ENCODE measurements around the gene PCLO.

Gene PCLO

DNA sequence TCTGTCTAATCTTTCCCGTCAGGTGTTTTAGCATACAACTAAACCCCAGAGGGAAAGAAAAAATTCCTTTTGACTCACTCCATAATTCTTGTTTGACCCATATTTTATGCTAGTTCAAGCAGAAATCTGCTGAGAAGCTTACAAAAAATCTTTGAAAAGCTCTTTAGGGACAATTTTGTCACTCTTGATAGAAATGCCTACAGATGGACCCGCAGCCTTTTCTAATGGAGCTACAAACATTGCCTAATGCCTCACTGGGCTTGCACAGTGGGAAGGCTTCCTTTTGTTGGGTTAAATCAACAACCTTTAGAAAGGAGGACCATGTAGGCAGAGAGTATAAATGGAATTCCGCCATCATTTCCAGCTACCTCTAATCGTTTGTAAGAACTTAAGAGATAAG, 344.5 kb downstream of the PCLO start:
- DNase-seq = no peak

DNA sequence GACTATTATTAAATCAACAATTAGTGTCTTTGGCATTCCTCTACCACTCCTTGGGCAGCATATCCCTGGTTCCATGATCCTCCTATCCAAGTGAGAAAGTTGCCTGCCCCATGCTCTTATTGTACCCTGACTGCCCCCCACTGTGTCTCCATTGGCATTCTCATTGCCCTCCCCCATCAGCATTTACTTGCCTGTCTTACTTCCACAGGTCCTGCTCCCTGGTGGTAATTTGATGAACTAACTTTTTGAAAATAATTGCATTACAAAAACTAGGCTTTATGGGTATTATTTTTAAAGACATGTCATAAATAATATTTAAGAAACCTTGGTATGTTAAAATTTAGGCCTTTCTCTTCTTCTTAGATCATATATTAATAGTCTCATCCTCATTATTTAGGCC, 346.4 kb downstream of the PCLO start:
- DNase-seq = no peak

GRCh38 chr7:82810558-82811259, 352.0 kb downstream of the PCLO start:
- no peak for DNase-seq

DNA sequence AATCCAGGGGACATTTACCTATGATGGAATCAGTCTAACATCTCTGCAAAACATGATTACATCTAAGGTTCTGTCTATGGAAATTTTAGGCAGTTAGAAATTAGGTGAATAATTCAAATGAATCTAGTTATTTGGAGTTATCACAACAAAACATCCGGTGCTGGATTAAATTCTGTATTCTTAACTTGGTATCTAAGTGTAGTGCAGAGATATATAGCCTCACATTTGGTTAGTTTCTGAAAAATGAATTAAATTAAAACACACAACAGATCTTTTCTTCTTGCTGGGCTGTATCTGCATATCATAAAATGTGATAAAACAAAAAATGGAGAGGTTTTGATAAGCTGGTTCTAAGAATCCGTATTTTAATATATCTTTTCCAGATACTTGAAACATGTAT, 354.1 kb downstream of the PCLO start:
- no peak for DNase-seq

- DNase-seq = no peak
Measured at GRCh38 chr7:82805527-82805960, 357.1 kb downstream of the PCLO start.

- no peak for DNase-seq
Measured at GRCh38 chr7:82803411-82803810, 359.3 kb downstream of the PCLO start.

DNA sequence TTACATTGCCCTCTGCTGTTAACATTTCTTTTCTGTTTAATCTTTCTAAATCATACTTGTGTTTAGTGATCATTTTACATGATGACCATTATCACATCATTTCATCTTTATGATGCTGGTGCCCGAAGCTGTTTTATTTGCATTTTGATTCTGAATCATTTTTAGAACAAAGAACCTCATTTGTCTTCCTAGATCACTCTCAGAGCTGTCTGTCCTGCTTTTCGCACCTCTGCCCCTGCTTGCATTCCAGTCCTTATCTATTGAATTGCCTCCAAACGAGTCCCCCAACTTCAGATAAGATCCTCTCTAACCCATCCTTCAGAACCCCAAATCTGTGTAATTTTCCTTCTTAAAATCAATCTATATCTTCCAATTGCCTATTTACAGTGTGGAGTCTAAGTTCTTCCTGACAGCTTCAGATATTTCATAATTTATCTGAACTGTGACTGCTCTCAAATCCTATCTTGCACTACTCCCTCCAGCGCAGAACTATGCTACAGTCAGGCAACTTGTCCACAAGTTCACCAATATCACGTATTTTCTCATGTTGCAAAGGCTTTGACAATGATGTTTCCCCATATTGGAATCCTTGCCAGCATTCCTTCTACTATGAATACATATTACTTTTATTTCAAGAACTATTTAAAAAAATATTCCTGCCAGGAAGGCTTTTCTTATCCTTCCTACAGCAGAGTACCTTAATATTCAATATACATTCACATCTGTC, 372.6 kb downstream of the PCLO start:
- no peak for DNase-seq

DNA sequence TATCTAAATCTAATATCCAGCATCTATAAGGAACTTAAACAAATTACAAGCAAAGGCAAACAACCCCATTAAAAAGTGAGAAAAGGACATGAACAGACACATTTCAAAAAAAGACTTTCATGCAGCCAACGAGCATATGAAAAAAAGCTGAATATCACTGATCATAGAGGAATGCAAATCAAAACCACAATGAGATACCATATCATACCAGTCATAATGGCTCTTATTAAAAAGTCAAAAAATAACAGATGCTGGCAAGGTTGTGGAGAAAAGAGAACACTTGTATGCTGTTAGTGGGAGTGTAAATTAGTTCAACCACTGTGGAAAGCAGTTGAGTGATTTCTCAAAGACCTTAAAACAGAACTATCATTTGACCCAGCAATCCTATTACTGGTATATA, 384.7 kb downstream of the PCLO start:
- DNase-seq = no peak

GRCh38 chr7:82762880-82763279, 399.8 kb downstream of the PCLO start:
- no peak for DNase-seq

DNA sequence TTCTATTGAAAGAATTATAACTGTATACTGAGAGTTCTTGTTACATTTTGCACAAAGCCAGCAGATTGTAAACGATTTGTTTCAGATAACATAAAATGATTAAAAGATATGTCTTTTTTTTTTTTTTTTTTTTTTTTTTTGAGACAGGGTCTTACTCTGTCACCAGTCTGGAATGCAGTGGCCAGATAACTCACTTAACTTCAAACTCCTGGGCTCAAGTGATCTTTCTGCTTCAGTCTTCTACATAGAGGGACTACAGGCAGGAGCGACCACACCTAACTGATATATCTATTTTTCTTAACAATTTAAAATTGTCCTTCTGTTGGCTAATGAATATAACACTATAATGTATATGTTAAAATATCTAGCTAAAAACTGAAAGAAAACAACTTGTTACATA, 401.9 kb downstream of the PCLO start:
- no peak for DNase-seq

- no peak for DNase-seq
Measured at GRCh38 chr7:82760074-82760473, 402.6 kb downstream of the PCLO start.

GRCh38 chr7:82755705-82756551, 406.8 kb downstream of the PCLO start:
- no peak for DNase-seq

- no peak for DNase-seq
Measured at GRCh38 chr7:82750007-82750406, 412.7 kb downstream of the PCLO start.

DNA sequence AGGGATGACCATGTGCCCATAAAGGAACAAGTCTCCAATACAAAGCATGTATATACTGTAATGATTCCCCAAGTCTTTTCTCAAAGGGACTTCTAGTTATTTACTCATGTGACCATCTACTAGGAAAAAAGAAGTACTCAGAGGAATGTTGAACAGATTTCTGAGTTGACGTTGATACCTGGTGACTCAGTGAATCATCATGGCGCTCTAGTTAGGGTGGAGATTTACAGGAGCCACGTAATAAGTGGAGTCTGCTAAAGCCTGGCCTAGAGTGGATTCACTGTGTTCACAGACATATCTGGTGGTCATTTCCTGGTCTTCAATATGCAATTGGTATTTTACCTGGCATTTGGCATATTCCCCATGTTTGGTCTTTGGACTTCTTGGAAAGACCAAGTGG, 416.9 kb downstream of the PCLO start:
- no peak for DNase-seq

- no peak for DNase-seq
Measured at GRCh38 chr7:82745117-82745516, 417.6 kb downstream of the PCLO start.

- no peak for DNase-seq
Measured at GRCh38 chr7:82742163-82742562, 420.5 kb downstream of the PCLO start.

DNA sequence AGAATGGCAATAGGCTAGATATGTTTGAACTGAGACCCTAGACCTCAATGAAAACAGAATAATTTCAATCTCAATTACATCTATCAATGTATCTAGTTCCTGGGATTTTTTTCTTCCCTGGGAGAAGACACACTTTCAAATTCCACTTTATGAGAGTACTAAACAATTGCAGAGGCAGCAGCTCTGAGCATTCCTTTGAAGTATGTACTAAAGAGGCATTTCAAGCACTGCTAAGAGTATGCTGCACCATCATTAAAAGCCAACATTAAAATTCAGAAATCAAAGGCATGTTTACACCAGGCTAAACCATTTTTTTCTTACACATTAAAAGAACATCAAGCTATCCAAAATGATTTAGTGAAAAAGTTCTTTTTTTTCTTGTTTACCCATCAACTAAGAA, 421.2 kb downstream of the PCLO start:
- DNase-seq = no peak

DNA sequence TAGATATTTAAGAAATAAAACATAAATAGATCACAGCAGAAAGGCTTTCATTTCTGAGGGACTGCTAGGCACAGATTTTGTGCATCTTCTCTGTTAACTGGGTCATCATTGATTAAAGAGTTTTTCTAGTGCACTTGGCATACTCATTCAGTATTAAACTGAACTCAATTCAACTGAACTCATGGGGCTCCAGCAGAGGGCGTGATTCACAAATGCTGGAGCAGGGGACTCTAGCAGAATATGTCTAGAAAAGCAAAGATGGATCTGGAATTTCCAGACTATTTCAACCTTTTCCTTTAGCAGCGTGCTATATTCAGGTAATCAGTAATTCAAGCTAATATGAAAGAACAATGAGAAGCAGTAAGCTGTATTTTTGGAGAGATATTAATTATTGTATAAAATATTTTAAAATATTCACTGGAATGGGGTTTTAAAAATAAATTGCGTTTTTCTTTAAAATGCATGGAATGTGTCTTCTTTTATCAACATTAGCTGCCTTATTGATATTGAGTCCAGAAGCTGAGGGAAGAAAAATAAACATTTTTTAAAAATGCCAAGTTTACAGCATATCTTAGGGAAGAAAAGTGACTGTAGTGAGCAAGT, 422.3 kb downstream of the PCLO start:
- DNase-seq = peak in 1 of 2 donors; percentile 2

GRCh38 chr7:82736633-82737032, 426.1 kb downstream of the PCLO start:
- DNase-seq = no peak

GRCh38 chr7:82732677-82733076, 430.0 kb downstream of the PCLO start:
- DNase-seq = no peak

DNA sequence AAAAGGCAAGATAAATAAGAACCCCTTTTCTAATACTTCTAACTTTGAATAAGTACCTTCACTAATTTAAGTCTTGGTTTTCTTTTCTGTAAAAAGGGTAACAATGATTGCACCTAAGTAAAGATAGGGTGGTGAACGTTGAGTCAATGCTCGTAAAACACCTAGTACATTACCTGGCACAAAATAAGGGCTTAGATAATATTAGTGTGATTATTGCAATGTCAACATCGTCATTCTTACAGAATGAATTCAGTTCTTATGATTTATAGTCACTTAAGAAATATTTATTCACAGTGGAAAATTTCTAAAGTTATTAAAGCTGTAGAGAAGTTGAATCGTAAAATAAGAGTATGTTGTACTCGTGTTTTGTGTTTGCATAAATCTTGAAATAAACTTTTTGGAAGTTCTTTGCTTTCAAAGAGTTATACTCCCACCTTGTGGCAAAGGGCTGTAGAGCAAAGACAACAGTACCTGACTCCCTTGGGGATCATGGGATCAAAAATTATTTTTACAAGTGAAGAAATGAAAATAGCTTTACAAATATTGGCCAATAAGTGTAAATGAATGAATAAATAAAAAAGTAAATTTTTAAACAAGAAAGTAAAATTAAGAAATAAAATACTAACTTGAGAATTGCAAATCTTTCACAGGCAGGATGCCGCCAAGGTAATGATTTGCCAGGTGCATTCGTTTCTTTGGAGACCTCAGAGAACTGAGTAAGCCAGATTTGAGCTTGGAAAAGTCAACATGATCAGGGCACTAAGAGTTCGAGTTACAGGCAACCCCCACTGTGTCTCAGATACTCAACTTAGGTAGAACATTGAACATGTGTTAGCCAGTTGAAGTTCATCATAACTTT, 433.3 kb downstream of the PCLO start:
- DNase-seq = no peak

Data from stimulated activated CD4-positive, alpha-beta T cell treated with anti-CD3 and anti-CD28 coated beads, Interleukin-2, amount 100 ng/mL, for 48 hours (primary cell).